ENCODE measurements around the gene SCTR.
"Not testable (repeated sequence)": the region's sequence is repeated elsewhere in the genome, so short reads cannot be mapped to it uniquely, and the experiment has no call there.

Gene SCTR

DNA sequence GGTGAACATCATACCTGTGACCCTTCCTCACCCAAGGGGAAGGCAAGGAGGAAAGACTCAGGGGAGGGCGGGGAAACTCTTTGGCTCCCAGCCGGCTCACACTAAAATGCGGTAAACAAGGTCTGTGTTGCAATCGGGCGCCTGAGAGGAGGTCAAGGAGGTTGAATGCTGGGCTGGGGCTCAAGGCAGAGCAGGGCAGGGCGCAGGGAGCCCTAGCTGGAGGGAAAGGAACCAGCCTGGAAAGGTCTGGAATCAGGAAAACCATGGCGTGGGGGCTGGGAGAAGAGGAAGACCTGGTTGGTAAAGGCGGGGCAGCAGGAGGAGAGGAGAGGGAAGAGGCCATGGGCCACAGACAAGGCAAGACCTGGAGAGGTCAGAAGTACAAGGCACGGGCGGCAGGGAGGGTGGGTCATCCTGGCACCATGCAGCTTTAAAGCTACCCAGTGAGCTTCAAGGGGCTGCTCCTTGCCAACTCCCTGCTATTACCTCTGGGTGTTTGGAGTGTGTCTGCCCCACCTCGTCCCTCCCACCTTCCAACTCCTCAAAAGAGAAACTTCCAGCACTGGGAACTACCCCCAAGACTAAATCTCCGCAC, 97.4 kb downstream of the SCTR start:
- DNase-seq: no peak

DNA sequence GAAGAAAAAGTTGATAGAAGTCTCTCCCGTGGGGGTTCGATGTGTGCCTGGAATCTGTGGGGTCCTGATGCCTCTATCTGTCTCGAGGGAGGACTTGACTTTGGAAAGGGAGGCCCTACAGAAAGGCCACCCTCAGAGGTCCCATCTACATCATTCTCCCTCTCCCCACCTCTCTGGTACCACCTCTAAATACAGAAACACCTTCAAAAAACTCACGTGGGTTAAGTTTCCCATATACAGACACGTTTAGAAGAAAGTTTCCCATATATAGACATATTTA, 97.9 kb downstream of the SCTR start:
- DNase-seq: no peak

DNA sequence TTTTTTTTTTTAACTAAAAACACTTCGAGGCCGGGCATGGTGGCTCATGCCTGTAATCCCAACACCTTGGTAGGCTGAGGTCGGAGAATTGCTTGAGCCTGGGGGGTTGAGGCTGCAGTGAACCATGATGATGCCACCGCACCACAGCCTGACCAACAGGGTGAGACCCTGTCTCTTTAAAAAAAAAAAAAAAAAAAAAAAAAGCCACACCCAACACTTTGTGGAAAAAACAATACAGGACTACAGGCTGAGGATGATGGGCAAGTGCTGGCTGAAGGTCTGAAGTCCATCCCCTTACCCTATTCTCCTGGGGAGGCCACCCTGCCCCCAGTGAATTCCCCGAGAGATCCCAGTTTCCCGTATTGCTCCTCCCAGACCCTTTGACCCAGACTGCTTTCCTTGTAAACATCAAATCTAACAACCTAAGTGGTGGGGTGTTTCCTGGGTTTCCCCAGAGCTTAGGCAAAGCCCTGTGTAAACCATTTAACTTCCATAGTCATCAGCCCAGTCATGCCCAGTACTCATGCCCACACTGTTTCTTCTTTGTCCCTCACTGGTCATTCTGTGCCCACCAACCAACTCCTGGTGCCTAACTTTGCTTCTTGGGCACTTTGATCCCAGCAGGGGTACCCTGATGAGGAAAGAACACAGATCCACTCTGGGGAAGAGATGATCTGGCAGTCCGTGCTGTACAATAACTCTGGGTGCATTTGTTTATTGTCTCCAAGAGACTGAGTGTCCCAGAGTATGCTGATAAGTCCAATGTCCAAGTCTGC, 98.5 kb downstream of the SCTR start:
- no peak for DNase-seq

- no peak for DNase-seq
These were observed 99.2 kb downstream of the SCTR start for GRCh38 chr2:119425119-119425405.

DNA sequence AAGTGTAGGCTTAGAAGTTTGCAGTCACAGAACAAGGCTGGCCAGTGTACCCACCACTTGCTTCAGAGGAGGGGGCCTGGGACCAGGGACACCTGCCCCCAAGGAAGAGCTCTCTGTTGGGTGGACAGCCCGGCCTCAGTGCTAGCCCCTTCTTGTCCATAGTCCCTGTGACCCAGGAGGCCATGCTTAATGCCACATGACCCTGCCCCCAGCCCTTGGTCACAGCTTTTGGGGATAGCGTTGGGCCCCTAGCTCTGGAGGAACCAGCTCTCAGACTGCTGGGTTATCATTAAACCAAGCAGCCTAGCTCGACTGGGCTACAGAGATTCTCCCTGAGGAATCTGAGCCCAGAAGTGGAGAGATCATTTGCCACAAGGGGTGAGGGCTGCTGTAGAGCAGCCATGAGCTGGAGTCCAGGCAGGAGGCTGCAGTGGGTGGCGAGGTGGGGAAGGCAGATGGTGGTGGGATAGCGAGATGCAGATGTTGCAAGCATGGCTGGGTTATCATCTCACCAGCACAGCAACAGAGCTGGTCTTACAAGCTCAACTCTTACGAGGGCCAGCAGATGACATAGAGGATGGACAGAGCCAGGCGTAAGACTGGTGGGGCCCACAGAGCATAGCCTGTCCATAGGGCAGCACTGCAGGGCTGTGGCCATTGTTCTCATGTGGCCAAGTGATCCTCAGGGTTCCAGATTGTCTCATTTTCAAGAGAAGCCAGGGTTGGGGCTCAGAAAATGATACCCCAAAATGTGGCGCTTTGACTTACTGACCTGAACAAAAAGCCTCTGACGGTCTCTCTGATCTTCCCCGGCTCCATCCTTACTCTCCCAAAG, 99.8 kb downstream of the SCTR start:
- DNase-seq: no peak

DNA sequence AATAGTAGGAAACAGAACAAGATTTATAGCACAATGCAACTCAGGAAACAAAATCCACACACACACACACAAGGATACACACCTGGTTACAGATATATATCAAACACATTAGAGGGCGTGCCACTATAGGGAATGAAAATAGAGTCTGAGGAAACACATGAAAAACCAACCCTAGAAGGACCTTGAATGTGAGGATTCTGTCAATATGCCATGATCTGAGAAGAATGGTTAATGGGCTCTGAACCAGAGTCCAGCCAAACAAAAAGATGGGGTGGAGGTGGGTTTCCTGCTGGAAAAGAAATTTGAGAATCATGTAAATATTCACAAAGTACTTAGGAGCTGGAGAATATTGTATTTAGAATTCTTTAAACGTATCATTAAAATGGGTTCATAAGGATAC, 100.5 kb downstream of the SCTR start:
- DNase-seq: no peak

GRCh38 chr2:119423108-119423444, 101.2 kb downstream of the SCTR start:
- DNase-seq: no peak

DNA sequence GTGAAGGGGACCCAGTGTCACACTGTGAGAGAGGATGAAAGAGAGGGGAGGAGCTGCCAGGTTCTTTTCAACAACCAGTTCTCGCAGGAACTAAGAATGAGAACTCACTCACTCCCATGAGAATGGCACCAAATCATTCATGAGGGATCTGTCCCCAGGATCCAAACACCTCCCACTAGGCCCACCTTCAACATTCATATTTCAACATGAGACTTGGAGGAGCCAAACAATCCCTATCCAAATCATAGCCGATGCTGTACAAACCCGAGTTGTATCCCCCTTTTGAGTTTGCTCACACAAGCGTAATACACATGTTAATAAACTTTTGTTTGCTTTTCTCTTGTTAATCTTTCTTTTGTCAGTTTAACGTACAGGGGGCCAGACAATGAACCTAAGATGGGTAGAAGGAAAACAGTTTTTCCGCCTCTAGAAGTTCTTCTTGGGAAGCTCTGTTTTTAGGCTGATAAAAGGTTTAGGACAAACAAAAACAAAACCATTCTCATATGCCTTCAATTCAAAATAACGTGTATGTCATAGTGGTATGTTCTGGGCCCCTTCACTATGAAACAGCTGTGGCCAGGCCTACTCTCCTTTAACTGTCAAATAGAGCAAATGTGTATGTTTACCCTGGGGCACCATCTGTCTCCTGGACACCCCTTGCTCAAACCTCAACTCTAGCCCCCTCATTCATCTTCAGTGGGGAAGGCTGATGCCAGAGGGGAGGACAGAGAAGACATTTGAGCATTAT, 101.7 kb downstream of the SCTR start:
- DNase-seq: no peak

DNA sequence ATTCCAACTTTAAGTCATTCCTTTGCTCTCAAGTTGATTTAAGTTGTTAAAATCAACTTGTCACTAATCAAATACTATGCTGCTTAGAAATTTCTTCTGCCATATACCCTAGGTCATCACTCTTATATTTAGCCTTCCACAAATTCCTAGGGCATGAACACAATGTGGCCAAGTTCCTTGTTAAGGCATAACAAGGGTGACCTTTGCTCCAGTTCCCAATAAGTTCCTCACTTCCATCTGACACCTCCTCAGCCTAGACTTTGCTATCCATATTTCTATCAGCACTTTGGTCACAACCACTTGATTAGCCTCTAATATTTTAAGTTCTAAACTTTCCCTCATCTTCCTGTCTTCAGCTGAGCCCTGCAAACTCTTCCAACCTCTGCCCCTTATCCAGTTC, 102.5 kb downstream of the SCTR start:
- no peak for DNase-seq

DNA sequence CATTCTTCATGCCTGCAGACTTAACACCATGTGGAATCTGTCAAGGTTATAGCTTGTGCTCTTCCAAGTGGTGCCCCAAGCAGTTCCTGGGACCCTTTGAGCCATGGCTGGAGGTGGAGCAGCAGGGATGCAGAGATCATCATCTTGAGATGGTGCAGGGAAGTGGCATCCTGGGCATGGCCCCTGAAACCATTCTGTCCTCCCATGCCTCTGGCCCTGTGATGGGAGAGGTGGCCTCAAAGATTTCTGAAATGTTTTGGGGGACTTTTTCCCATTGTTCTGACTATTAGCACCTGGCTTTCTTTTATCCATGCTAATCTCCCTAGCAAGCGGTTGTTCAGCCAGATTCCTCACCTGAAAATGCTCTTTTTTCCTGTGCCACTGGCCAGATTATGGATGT, 103.0 kb downstream of the SCTR start:
- no peak for DNase-seq

GRCh38 chr2:119419803-119420508, 104.3 kb downstream of the SCTR start:
- DNase-seq: no peak

- no peak for DNase-seq
These were observed 105.2 kb downstream of the SCTR start for GRCh38 chr2:119419065-119419464.

DNA sequence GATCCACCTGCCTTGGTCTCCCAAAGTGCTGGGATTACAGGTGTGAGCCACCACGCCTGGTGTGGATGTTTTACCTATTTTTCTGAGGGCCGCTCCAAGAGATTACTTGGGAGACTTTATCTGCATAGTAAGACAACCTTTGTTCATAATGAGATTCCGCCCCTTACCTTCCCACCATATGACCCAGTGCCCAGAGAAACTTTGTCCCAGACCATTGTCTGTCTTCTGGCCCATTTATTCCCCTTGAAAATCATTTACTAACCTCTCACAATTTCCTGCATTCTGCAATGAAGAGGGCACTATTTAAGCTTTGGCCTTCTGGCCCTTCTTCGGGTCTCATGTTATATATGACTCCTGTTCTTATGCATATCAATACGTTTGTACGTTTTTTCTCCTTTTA, 106.4 kb downstream of the SCTR start:
- DNase-seq: no peak

DNA sequence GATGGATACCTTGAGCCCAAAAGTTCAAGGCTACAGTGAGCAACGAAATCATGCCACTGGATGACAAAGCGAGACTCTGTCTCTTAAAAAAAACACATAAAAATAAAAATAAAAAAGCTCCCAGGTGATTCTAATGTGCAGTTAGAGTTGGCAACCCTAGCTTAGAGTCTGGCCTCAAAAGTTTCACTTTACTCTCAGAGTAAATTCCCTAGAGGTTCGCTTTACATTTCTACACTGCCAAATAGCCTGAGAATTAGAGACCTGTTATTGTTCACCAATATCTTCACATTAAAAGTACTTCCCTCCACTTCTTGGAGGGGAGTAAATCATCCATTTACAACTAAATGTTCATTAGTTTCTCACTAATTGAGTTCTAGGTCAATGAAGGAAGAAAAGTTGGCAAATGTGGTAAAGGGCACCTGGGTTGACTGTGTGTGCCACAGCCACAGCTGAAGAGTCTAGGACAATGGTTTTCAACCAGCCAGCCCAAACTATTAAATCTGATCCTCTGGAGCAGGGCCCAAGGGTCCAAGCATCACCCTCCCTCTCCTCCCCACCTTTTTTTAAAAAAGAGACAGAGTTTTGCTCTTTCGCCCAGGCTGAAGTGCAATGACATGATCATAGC, 107.9 kb downstream of the SCTR start:
- DNase-seq: no peak

- no peak for DNase-seq
These were observed 108.7 kb downstream of the SCTR start for GRCh38 chr2:119415630-119416029.

GRCh38 chr2:119414894-119415293, 109.4 kb downstream of the SCTR start:
- no peak for DNase-seq

DNA sequence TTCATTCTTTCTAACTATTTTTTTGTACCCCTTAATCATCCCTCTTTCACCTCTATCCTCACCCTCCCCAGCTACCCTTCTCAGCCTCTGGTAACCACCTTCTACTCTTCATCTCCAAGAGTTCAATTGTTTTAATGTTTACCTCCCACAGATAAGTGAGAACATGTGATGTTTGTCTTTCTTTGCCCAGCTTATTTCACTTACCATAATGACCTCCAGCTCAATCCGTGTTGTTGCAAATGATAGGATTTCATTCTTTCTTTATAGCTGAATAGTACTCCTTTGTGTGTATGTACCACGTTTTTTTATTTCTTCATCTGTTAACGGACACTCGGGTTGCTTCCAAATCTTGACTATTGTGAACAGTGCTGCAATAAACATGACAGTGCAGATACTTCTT, 114.8 kb downstream of the SCTR start:
- DNase-seq: no peak

GRCh38 chr2:119408221-119408619, 116.1 kb downstream of the SCTR start:
- no peak for DNase-seq

DNA sequence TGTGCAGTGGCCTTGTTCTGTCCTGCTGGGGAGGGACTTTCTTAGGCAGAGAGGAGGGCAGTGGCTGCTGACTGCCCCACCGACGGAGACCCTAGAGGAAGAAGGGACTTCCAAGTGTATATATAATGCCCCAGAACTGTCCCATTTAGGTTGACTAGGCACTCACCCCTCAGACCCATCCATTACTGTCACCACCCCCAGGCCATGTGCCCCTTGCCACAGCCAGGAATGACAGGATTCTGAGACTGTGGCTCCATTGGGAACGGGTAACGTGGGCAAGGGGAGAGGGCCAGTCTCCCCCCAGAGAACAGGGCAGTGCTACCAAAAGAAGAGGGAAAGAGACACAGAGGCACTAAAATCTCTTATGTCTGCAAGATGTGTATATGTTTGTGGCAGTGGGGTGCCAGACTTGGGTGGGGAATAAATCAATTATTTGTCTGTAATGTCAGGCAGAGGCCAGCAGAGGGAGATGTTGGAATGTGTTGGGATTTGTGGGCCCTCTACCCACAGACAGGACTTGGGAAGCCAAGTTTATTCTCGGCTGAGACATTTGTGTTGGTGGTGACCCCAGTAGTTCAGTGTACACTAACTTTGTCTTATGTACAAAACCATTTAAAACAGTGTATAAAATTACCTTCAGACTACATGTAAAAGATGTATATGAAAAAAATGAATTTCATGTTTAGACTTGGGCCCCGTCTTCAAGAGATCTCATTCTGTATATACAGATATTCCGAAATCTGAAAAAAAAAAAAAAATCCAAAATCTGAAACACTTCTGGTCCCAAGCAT, 116.7 kb downstream of the SCTR start:
- peak; percentile 2 for DNase-seq

GRCh38 chr2:119405151-119405550, 119.1 kb downstream of the SCTR start:
- no peak for DNase-seq

GRCh38 chr2:119403618-119404017, 120.7 kb downstream of the SCTR start:
- not testable (repeated sequence) for DNase-seq
